Testis (tissue), 3 donors: Measurements from ENCODE around the gene NELFA. TPM values are rescaled to one million over a fixed set of nuclear protein-coding genes. Genes with fewer than 3 reads are reported as not detected.

ENCODE experiments used
- DNase-seq: peaks from one replicate; pipeline ENCODE4 v3.0.0-alpha.2; 2019
- H3K27ac ChIP-seq, 2 donors: fragments of 200-600 bp; sonication (generic); one replicate each; pipeline ENCODE4 v1.5.1; 2019
- H3K27me3 ChIP-seq: fragments of 200-600 bp; sonication (generic); one replicate; pipeline ENCODE4 v1.5.1; 2019
- H3K36me3 ChIP-seq: fragments of 200-600 bp; sonication (generic); one replicate; pipeline ENCODE4 v1.5.1; 2017; ENCODE audit warnings: low read depth; ENCODE audit errors: missing control alignments
- H3K4me1 ChIP-seq: fragments of 200-600 bp; sonication (generic); one replicate; pipeline ENCODE4 v1.5.1; 2019
- H3K4me3 ChIP-seq, 2 donors: fragments of 200-600 bp; sonication (generic); one replicate each; pipeline ENCODE4 v1.5.1; 2017 to 2019
- H3K9me3 ChIP-seq: fragments of 200-600 bp; sonication (generic); one replicate; pipeline ENCODE4 v1.5.1; 2017
- CTCF ChIP-seq, 3 experiments: fragments of 450-650 bp in 2 of 3; fragments of 200-600 bp in 1 of 3; sonication (generic) in 1 of 3; IDR thresholded peaks; one replicate each; pipeline ENCODE4 v1.5.1; 2016 to 2019; ENCODE audit warnings: antibody characterized with exemption in 3 of 3, mild to moderate bottlenecking in 2 of 3, moderate library complexity in 1 of 3
- POLR2A ChIP-seq: fragments of 450-650 bp; IDR thresholded peaks from one replicate; pipeline ENCODE4 v1.6.1; 2017; ENCODE audit warnings: antibody characterized with exemption, mild to moderate bottlenecking, moderate library complexity
- WGBS, 2 donors: methylation state at CpG; one replicate each; pipeline ENCODE4 v1.1.5; 2018; 5-methylcytosine and 5-hydroxymethylcytosine counted together
- intact Hi-C: fragments of 100-400 bp; cut with DNase I; formaldehyde crosslinking; loops from one replicate; pipeline ENCODE4 v1.15.1; 2023; ENCODE audit warnings: low total_unique reads
- polyA plus RNA-seq: library from polyadenylated mRNA; stranded (reverse); fragments of 350-450 nt; fragmentation: Illumina TruSeq; extraction: RNeasy Lipid Tissue Mini Kit (QIAGEN cat#74804); gene quantifications from one replicate; pipeline ENCODE4 v1.2.3, GENCODE V29; 2014; ENCODE audit warnings: low read depth, low replicate concordance; ENCODE audit not compliant: insufficient read depth
- total RNA-seq, 2 donors: library from RNA; depleted of rRNA; stranded (reverse); fragments of >200 nt; gene quantifications; one replicate each; pipeline ENCODE4 v1.2.3, GENCODE V29; 2016

Gene NELFA
- total and polyA plus RNA-seq, 3 donors from 2014 or later: 61.0 to 77.9 (median 72.5) TPM

DNA sequence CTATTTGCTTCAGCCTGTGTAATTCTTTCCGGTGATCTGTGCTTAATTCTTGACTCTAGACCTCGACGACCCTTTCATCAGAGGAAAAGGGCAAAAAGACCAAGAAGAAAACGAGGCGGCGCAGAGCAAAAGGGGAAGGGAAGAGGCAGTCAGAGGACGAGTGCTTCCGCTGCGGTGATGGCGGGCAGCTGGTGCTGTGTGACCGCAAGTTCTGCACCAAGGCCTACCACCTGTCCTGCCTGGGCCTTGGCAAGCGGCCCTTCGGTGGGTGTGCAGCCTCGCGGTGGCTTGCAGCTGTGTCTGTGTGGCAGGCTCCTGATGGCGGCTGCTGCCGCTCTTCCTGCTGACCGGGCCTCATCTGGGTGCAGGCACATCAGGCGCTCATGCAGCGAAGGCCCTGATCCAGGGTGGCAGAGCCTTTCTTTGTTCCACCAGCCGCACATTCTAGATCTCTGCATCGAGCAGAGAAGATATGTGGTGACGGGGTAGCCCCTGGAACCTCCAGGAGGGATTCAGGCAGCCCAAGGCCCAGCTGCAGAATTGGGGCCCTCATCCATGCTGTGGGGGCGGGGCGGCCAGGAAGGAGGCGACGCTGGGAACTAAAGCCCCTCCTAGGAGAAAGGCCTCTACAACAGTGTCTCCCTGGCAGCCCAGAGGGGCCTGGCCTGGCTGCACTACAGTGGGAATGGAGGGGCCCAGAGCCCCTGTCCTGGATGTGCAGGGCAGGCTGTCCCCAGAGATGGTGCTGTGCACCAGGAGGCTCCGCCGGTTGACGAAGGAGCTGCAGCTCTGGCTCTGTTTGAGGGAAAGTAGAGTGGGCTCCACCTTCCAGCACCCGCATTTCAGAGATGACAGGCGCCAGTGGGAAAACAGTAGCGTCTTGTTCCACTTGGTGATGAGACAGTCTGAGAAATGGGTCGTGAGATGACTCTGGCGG is 32.1 kb downstream of the NELFA start:
- DNase-seq: peak; percentile 10

GRCh38 chr4:1975880-1976279 is 32.9 kb downstream of the NELFA start:
- Histone ChIP-seq H3K4me3 (no peak overlapping the region), H3K9me3 (no peaks in the 10 kb centered on the region), H3K27me3 (no peaks in the 10 kb centered on the region), H3K36me3 (no peaks in the 10 kb centered on the region), H3K4me1 (no peaks in the 10 kb centered on the region), H3K27ac (no peak overlapping the region)
- WGBS, 2 donors: 92 to 95% methylated on average over 10 to 11 of the region's 11 CpGs
- intact Hi-C loops: no loop called here
- TF ChIP-seq CTCF (IDR thresholded peaks at IDR 0.05) (no peak), POLR2A (no peak)
- DNase-seq: peak; percentile 3

More for the DNA sequence above, 32.1 kb downstream of the NELFA start:
- intact Hi-C loops: no loop called here
- Histone ChIP-seq H3K27me3 (no peaks in the 10 kb centered on the region), H3K27ac (no peak overlapping the region), H3K4me1 (no peaks in the 10 kb centered on the region), H3K9me3 (no peaks in the 10 kb centered on the region), H3K36me3 (no peaks in the 10 kb centered on the region), H3K4me3 (no peak overlapping the region)
- WGBS, 2 donors: 93 to 97% methylated on average over 33 to 35 of the region's 35 CpGs
- TF ChIP-seq CTCF (IDR thresholded peaks at IDR 0.05): no peak
- no peak for TF ChIP-seq POLR2A

GRCh38 chr4:1975391-1975801 is 33.4 kb downstream of the NELFA start:
- Histone ChIP-seq H3K4me3 (no peak overlapping the region), H3K9me3 (no peaks in the 10 kb centered on the region), H3K4me1 (no peaks in the 10 kb centered on the region), H3K27ac (no peak overlapping the region), H3K27me3 (no peaks in the 10 kb centered on the region), H3K36me3 (no peaks in the 10 kb centered on the region)
- TF ChIP-seq POLR2A (no peak), CTCF (IDR thresholded peaks at IDR 0.05) (no peak)
- intact Hi-C loops: no loop called here
- peak; percentile 10 for DNase-seq
- WGBS, 2 donors: 93 to 97% methylated on average over 11 to 14 of the region's 14 CpGs

GRCh38 chr4:1974840-1975239 is 33.9 kb downstream of the NELFA start:
- Histone ChIP-seq H3K27ac (no peak overlapping the region), H3K36me3 (no peaks in the 10 kb centered on the region), H3K4me1 (no peaks in the 10 kb centered on the region), H3K9me3 (no peaks in the 10 kb centered on the region), H3K27me3 (no peaks in the 10 kb centered on the region), H3K4me3 (no peak overlapping the region)
- 93% methylated on average over 7 to 8 of the region's 8 CpGs for WGBS, 2 donors
- intact Hi-C loops: no loop called here
- DNase-seq: no peak
- TF ChIP-seq CTCF (IDR thresholded peaks at IDR 0.05) (no peak), POLR2A (no peak)
